RWPE1 (cell line): ENCODE data around the gene MRPS23.
A peak's percentile ranks its signal among the peaks of the same experiment; 100 is the strongest.

Experiments used
- CTCF ChIA-PET: fragments of 350-600 bp; sonication (Branson Sonifier 250); formaldehyde crosslinking; extraction: SDS; loops from one replicate; lab custom pipeline; 2021; lab: Yijun Ruan, JAX
- POLR2A ChIA-PET: fragments of 400-600 bp; formaldehyde crosslinking; extraction: SDS; loops from one replicate; lab custom pipeline; 2020; ENCODE audit warnings: antibody characterized with exemption; ENCODE audit not compliant: low non-redundant PET; lab: Yijun Ruan, JAX
- DNase-seq: peaks from one replicate; pipeline ENCODE4 v3.0.0; 2012; ENCODE audit warnings: low spot score
- H3K27ac ChIP-seq: fragments of 450-650 bp; 2 replicates; pipeline ENCODE4 v1.5.1; 2017
- TF ChIP-seq, protein P1 (sequence below): fragments of 450-650 bp; conservative IDR thresholded peaks from 2 replicates; pipeline ENCODE4 v1.5.1; 2017; ENCODE audit warnings: low read depth, mild to moderate bottlenecking

MRPS23 gene

GRCh38 chr17:57875290-57876022 is 25.6 kb upstream of the MRPS23 start:
- ChIA-PET CTCF (interaction anchor here (0.6 to 2.2 kb wide), 10 partner anchors 9 to 212 kb away, joined by 3 to 14 read pairs (median 4); no protein-coding TSS in a partner anchor), POLR2A (no interaction called here)
- TF ChIP-seq, protein P1, sequence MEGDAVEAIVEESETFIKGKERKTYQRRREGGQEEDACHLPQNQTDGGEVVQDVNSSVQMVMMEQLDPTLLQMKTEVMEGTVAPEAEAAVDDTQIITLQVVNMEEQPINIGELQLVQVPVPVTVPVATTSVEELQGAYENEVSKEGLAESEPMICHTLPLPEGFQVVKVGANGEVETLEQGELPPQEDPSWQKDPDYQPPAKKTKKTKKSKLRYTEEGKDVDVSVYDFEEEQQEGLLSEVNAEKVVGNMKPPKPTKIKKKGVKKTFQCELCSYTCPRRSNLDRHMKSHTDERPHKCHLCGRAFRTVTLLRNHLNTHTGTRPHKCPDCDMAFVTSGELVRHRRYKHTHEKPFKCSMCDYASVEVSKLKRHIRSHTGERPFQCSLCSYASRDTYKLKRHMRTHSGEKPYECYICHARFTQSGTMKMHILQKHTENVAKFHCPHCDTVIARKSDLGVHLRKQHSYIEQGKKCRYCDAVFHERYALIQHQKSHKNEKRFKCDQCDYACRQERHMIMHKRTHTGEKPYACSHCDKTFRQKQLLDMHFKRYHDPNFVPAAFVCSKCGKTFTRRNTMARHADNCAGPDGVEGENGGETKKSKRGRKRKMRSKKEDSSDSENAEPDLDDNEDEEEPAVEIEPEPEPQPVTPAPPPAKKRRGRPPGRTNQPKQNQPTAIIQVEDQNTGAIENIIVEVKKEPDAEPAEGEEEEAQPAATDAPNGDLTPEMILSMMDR: peak; percentile 73
- peak overlapping the region; percentile 97 for H3K27ac ChIP-seq
- DNase-seq: peak; percentile 94

GRCh38 chr17:57874434-57875289 is 24.8 kb upstream of the MRPS23 start:
- TF ChIP-seq, protein P1: no peak
- ChIA-PET CTCF (interaction anchor here (0.7 to 2.2 kb wide), 8 partner anchors 8 to 213 kb away, joined by 3 to 14 read pairs (median 5); no protein-coding TSS in a partner anchor), POLR2A (interaction anchor here (0.5 to 0.9 kb wide), 2 partner anchors 15 to 18 kb away, joined by 3 read pairs; no protein-coding TSS in a partner anchor)
- DNase-seq: no peak
- H3K27ac ChIP-seq: peak overlapping the region; percentile 97

DNA sequence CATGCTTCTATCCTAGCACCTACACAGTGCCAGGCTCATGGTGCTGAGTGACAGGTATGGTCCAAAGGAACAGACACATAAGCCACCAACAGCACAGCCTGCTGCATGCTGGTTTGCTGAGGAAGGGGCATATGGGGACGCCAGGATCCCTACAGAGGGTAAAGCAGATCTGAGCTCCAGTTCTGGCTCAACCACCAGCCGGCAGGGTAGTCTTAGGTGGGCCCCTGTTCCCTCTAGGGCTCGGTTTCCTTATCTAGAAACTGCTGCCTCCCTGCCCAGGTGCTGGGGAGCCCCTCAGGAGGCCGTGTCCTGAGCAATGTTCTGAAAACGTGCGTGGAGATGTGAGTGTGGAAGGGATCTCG is 24.2 kb upstream of the MRPS23 start:
- TF ChIP-seq, protein P1: no peak
- H3K27ac ChIP-seq: peak overlapping the region; percentile 97
- ChIA-PET POLR2A (interaction anchor here (0.9 kb wide), 1 partner anchor 14 kb away, joined by 3 read pairs; no protein-coding TSS in a partner anchor), CTCF (interaction anchor here (2.2 kb wide), 1 partner anchor 16 kb away, joined by 14 read pairs; no protein-coding TSS in a partner anchor)
- DNase-seq: no peak

GRCh38 chr17:57873261-57874057 is 23.6 kb upstream of the MRPS23 start:
- no peak for DNase-seq
- H3K27ac ChIP-seq: peak overlapping the region; percentile 97
- CTCF ChIA-PET: interaction anchor here (2.2 kb wide), 1 partner anchor 15 kb away, joined by 14 read pairs; no protein-coding TSS in a partner anchor
- POLR2A ChIA-PET: no interaction called here
- TF ChIP-seq, protein P1: no peak

DNA sequence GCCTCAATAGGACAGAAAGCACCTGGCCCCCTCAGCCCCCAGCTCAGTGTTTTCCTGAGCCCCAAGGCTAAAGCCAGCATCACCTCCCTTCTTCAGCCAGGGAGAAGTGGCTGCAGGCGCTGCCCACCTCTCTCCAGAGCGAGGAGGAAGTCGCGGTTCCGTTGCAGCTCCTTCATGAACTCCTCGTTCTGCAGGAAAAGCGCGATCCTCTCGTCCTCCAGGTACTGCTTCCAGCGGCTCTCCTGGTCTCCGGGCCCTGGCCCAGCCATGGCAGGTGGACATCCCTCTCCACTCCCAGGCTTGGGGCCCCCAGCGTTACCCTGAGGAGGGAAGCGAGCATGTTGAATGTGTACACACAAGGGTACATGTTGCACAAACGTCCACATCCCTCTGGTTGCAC is 22.7 kb upstream of the MRPS23 start:
- DNase-seq: no peak
- TF ChIP-seq, protein P1: no peak
- ChIA-PET CTCF (interaction anchor here (0.6 kb wide), 1 partner anchor 10 kb away, joined by 4 read pairs; no protein-coding TSS in a partner anchor), POLR2A (no interaction called here)
- H3K27ac ChIP-seq: peak overlapping the region; percentile 97
